HCT116 (cell line): ENCODE results near the gene CNDP1.

Experiments
- CEBPB ChIP-seq: IDR thresholded peaks from 2 replicates; pipeline ENCODE4 v1.6.1; 2012; ENCODE audit warnings: low read depth
- MAX ChIP-seq: IDR thresholded peaks from 2 replicates; pipeline ENCODE4 v1.6.1; 2012
- POLR2A ChIP-seq: IDR thresholded peaks from 2 replicates; pipeline ENCODE4 v1.7.0; 2011; ENCODE audit warnings: borderline replicate concordance; ENCODE audit not compliant: insufficient read depth, insufficient read length; ENCODE audit errors: extremely low read depth
- REST ChIP-seq: IDR thresholded peaks from 2 replicates; pipeline ENCODE4 v1.6.1; 2012; ENCODE audit warnings: low read depth
- SP1 ChIP-seq: IDR thresholded peaks from 2 replicates; pipeline ENCODE4 v1.6.1; 2012; ENCODE audit warnings: low read depth
- YY1 ChIP-seq: IDR thresholded peaks from 2 replicates; pipeline ENCODE4 v1.6.1; 2011; ENCODE audit warnings: low read length, low read depth, moderate library complexity, mild to moderate bottlenecking; ENCODE audit not compliant: insufficient replicate concordance; ENCODE audit errors: extremely low read depth
- TF ChIP-seq, protein P1 (sequence below), 3 experiments: fragments of 200-600 bp in 1 of 3; sonication (generic) in 1 of 3; IDR thresholded peaks in 2 of 3; conservative IDR thresholded peaks in 1 of 3; 2 replicates each; pipeline ENCODE4 v1.5.1; 2012 to 2017; ENCODE audit warnings: low read depth in 2 of 3, low read length in 2 of 3, antibody characterized with exemption in 1 of 3, borderline replicate concordance in 1 of 3, control low read depth in 1 of 3, mild to moderate bottlenecking in 1 of 3, mixed read lengths in 1 of 3, mixed run types in 1 of 3, moderate library complexity in 1 of 3; ENCODE audit not compliant: insufficient read depth in 1 of 3
- TF ChIP-seq, protein P2 (sequence below): IDR thresholded peaks from 2 replicates; pipeline ENCODE4 v1.6.1; 2011; ENCODE audit warnings: mild to moderate bottlenecking, low read length, moderate library complexity; ENCODE audit not compliant: insufficient replicate concordance; ENCODE audit errors: extremely low read depth

GRCh38 chr18:74608681-74609080 is 74.4 kb downstream of the CNDP1 start:
- TF ChIP-seq, protein P1, sequence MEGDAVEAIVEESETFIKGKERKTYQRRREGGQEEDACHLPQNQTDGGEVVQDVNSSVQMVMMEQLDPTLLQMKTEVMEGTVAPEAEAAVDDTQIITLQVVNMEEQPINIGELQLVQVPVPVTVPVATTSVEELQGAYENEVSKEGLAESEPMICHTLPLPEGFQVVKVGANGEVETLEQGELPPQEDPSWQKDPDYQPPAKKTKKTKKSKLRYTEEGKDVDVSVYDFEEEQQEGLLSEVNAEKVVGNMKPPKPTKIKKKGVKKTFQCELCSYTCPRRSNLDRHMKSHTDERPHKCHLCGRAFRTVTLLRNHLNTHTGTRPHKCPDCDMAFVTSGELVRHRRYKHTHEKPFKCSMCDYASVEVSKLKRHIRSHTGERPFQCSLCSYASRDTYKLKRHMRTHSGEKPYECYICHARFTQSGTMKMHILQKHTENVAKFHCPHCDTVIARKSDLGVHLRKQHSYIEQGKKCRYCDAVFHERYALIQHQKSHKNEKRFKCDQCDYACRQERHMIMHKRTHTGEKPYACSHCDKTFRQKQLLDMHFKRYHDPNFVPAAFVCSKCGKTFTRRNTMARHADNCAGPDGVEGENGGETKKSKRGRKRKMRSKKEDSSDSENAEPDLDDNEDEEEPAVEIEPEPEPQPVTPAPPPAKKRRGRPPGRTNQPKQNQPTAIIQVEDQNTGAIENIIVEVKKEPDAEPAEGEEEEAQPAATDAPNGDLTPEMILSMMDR (IDR thresholded peaks at IDR 0.05 in 2 of 3, conservative IDR thresholded peaks at IDR 0.05 in 1 of 3; ENCODE audit: borderline replicate concordance in 1 of 3, insufficient read depth in 1 of 3, low read depth in 2 of 3, low read length in 2 of 3), result no peak
- no peak for TF ChIP-seq POLR2A
- TF ChIP-seq YY1, result no peak
- no peak for TF ChIP-seq REST
- TF ChIP-seq CEBPB, result no peak
- no peak for TF ChIP-seq MAX
- TF ChIP-seq, protein P2, sequence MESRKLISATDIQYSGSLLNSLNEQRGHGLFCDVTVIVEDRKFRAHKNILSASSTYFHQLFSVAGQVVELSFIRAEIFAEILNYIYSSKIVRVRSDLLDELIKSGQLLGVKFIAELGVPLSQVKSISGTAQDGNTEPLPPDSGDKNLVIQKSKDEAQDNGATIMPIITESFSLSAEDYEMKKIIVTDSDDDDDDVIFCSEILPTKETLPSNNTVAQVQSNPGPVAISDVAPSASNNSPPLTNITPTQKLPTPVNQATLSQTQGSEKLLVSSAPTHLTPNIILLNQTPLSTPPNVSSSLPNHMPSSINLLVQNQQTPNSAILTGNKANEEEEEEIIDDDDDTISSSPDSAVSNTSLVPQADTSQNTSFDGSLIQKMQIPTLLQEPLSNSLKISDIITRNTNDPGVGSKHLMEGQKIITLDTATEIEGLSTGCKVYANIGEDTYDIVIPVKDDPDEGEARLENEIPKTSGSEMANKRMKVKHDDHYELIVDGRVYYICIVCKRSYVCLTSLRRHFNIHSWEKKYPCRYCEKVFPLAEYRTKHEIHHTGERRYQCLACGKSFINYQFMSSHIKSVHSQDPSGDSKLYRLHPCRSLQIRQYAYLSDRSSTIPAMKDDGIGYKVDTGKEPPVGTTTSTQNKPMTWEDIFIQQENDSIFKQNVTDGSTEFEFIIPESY, result no peak
- no peak for TF ChIP-seq SP1
